ENCODE measurements around the gene ITFG1.

DNA sequence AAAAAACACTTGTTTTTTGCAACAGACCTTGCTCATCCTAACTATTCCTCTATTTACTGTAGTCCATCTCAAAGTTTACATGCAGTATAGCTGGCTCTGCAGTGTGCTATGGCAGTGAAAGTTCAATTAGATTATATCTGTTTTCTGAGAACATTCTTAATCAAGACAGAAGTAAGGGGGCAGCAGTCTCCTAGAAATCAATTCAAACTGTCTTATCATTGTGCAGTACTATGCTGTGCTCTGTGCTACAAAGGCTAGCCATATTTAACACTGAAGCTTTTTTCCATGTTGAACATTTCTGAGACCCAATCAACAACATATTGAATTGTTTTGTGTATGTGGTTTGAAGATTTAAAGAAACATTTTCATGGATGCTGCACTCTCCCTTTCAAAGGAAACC is 328.6 kb downstream of the ITFG1 start:
- TF ChIP-seq POLR2A (IDR thresholded peaks at IDR 0.05; ENCODE audit: insufficient read depth in 1 of 2, low read depth in 2 of 2, low read length in 2 of 2), result no peak
- no peak for TF ChIP-seq ZSCAN25 (CRISPR knock-in tag; IDR thresholded peaks at IDR 0.05)
- no peak for TF ChIP-seq ZNF263 (CRISPR knock-in tag; IDR thresholded peaks at IDR 0.05)
- TF ChIP-seq, protein P1, sequence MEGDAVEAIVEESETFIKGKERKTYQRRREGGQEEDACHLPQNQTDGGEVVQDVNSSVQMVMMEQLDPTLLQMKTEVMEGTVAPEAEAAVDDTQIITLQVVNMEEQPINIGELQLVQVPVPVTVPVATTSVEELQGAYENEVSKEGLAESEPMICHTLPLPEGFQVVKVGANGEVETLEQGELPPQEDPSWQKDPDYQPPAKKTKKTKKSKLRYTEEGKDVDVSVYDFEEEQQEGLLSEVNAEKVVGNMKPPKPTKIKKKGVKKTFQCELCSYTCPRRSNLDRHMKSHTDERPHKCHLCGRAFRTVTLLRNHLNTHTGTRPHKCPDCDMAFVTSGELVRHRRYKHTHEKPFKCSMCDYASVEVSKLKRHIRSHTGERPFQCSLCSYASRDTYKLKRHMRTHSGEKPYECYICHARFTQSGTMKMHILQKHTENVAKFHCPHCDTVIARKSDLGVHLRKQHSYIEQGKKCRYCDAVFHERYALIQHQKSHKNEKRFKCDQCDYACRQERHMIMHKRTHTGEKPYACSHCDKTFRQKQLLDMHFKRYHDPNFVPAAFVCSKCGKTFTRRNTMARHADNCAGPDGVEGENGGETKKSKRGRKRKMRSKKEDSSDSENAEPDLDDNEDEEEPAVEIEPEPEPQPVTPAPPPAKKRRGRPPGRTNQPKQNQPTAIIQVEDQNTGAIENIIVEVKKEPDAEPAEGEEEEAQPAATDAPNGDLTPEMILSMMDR (CRISPR knock-in tag; IDR thresholded peaks at IDR 0.05), result no peak
- TF ChIP-seq ZNF207 (IDR thresholded peaks at IDR 0.05; ENCODE audit: borderline replicate concordance), result no peak
- TF ChIP-seq SIN3B (IDR thresholded peaks at IDR 0.05; ENCODE audit: low read length), result no peak
- TF ChIP-seq FOSL1 (CRISPR knock-in tag; IDR thresholded peaks at IDR 0.05; ENCODE audit: borderline replicate concordance), result no peak
- TF ChIP-seq SMC3 (IDR thresholded peaks at IDR 0.05; ENCODE audit: low read length), result no peak
- TF ChIP-seq TGIF2 (CRISPR knock-in tag; IDR thresholded peaks at IDR 0.05), result no peak
- no peak for TF ChIP-seq ZNF652 (CRISPR knock-in tag; IDR thresholded peaks at IDR 0.05; ENCODE audit: borderline replicate concordance, low read depth)
- no peak for TF ChIP-seq ZMAT3 (CRISPR knock-in tag; conservative IDR thresholded peaks at IDR 0.05)
- TF ChIP-seq, protein P2, sequence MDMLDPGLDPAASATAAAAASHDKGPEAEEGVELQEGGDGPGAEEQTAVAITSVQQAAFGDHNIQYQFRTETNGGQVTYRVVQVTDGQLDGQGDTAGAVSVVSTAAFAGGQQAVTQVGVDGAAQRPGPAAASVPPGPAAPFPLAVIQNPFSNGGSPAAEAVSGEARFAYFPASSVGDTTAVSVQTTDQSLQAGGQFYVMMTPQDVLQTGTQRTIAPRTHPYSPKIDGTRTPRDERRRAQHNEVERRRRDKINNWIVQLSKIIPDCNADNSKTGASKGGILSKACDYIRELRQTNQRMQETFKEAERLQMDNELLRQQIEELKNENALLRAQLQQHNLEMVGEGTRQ (IDR thresholded peaks at IDR 0.05; ENCODE audit: low read depth, low read length), result no peak
- TF ChIP-seq, protein P2 (CRISPR knock-in tag; IDR thresholded peaks at IDR 0.05; ENCODE audit: borderline replicate concordance), result no peak
- no peak for TF ChIP-seq SRY (CRISPR knock-in tag; IDR thresholded peaks at IDR 0.05)
- TF ChIP-seq, protein P3, sequence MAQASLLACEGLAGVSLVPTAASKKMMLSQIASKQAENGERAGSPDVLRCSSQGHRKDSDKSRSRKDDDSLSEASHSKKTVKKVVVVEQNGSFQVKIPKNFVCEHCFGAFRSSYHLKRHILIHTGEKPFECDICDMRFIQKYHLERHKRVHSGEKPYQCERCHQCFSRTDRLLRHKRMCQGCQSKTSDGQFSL (CRISPR knock-in tag; IDR thresholded peaks at IDR 0.05), result no peak

Data from HepG2 (cell line).